Epithelial cell of proximal tubule (primary cell): ENCODE data around the gene ANKRD2. TPM values are rescaled to one million over a fixed set of nuclear protein-coding genes. Genes with fewer than 3 reads are reported as not detected.

ENCODE experiments used
- DNase-seq: peaks from one replicate; pipeline ENCODE4 v3.0.0-alpha.2; 2011; ENCODE audit warnings: low read depth
- H3K4me3 ChIP-seq: 2 replicates; pipeline ENCODE4 v1.5.1; 2011; ENCODE audit warnings: low read depth, mild to moderate bottlenecking, low read length
- total RNA-seq: library from RNA; depleted of rRNA; stranded (reverse); fragments of >200 nt; gene quantifications from 2 replicates; pipeline ENCODE4 v1.2.3, GENCODE V29; 2015
- TF ChIP-seq, protein P1 (sequence below): conservative IDR thresholded peaks from 2 replicates; pipeline ENCODE4 v1.5.1; 2012; ENCODE audit warnings: low read depth, mild to moderate bottlenecking, low read length

Gene ANKRD2
- total RNA-seq, 1 donor from 2014 or later = 6.8 TPM

- DNase-seq = no peak
- TF ChIP-seq, protein P1, sequence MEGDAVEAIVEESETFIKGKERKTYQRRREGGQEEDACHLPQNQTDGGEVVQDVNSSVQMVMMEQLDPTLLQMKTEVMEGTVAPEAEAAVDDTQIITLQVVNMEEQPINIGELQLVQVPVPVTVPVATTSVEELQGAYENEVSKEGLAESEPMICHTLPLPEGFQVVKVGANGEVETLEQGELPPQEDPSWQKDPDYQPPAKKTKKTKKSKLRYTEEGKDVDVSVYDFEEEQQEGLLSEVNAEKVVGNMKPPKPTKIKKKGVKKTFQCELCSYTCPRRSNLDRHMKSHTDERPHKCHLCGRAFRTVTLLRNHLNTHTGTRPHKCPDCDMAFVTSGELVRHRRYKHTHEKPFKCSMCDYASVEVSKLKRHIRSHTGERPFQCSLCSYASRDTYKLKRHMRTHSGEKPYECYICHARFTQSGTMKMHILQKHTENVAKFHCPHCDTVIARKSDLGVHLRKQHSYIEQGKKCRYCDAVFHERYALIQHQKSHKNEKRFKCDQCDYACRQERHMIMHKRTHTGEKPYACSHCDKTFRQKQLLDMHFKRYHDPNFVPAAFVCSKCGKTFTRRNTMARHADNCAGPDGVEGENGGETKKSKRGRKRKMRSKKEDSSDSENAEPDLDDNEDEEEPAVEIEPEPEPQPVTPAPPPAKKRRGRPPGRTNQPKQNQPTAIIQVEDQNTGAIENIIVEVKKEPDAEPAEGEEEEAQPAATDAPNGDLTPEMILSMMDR = no peak
- no peak overlapping the region for H3K4me3 ChIP-seq
Measured at GRCh38 chr10:97631098-97631497, 58.5 kb downstream of the ANKRD2 start.

GRCh38 chr10:97632949-97633884 is 60.6 kb downstream of the ANKRD2 start, which contains the start of gene MORN4:
MORN4 (minus strand) TSS chr10:97633500; CDS start chr10:97619653, 13,847 bp downstream.
- H3K4me3 ChIP-seq = peak within 1 kb of the TSS; percentile 90
- TF ChIP-seq, protein P1 = no peak
- DNase-seq = no peak

Other genes with a start within 250 kb of the ANKRD2 start
- 6.3 and 11.4 TPM in 2 replicates for gene FRAT2, start 238.1 kb upstream of the ANKRD2 start, total RNA-seq
- 23.5 and 46.3 TPM in 2 replicates for gene RRP12, start 171.4 kb upstream of the ANKRD2 start, total RNA-seq
- 629 and 772 TPM in 2 replicates for gene PGAM1, start 146.6 kb upstream of the ANKRD2 start, total RNA-seq
- 34.2 and 65.3 TPM in 2 replicates for gene EXOSC1, start 126.8 kb upstream of the ANKRD2 start, total RNA-seq
- gene ZDHHC16, start 126.6 kb upstream of the ANKRD2 start, total RNA-seq = 44.7 and 78.0 TPM in 2 replicates
- gene MMS19, start 74.4 kb upstream of the ANKRD2 start, total RNA-seq = 103 and 108 TPM in 2 replicates
- gene UBTD1, start 73.9 kb upstream of the ANKRD2 start, total RNA-seq = 21.6 and 23.6 TPM in 2 replicates
- gene HOGA1, start 11.6 kb downstream of the ANKRD2 start, total RNA-seq = 4.1 and 10.8 TPM in 2 replicates
- gene C10orf62, start 16.9 kb downstream of the ANKRD2 start, total RNA-seq = 0.12 TPM in 1 of 2 replicates, not detected in the other
- gene MORN4, start 60.7 kb downstream of the ANKRD2 start, total RNA-seq = 3.6 and 5.7 TPM in 2 replicates
- 14.0 and 28.6 TPM in 2 replicates for gene PI4K2A, start 67.9 kb downstream of the ANKRD2 start, total RNA-seq
- gene AVPI1, start 114.5 kb downstream of the ANKRD2 start, total RNA-seq = 6.5 and 12.0 TPM in 2 replicates
- gene MARVELD1, start 141.0 kb downstream of the ANKRD2 start, total RNA-seq = 21.2 and 30.5 TPM in 2 replicates
- 13.5 and 23.6 TPM in 2 replicates for gene ZFYVE27, start 164.3 kb downstream of the ANKRD2 start, total RNA-seq
- not detected in 2 replicates for gene SFRP5, start 199.2 kb downstream of the ANKRD2 start, total RNA-seq